H1 (cell line): ENCODE measurements around the gene PGF.

Experiments
- CHD2 ChIP-seq: IDR thresholded peaks from 2 replicates; pipeline ENCODE4 v1.6.1; 2012; ENCODE audit warnings: low read length, improper control_type of control experiment
- NRF1 ChIP-seq: IDR thresholded peaks from 2 replicates; pipeline ENCODE4 v1.6.1; 2011; ENCODE audit warnings: mild to moderate bottlenecking, low read depth, low read length, improper control_type of control experiment
- RAD21 ChIP-seq, 2 experiments: IDR thresholded peaks in 1 of 2; conservative IDR thresholded peaks in 1 of 2; 2 replicates each; pipeline ENCODE4 v1.6.1; 2011; ENCODE audit warnings: low read depth in 2 of 2, low read length in 2 of 2, improper control_type of control experiment in 1 of 2, inconsistent platforms in 1 of 2, mild to moderate bottlenecking in 1 of 2, moderate library complexity in 1 of 2
- RFX5 ChIP-seq: IDR thresholded peaks from 2 replicates; pipeline ENCODE4 v1.6.1; 2011; ENCODE audit warnings: low read depth, low read length, improper control_type of control experiment, borderline replicate concordance
- YY1 ChIP-seq: IDR thresholded peaks from 2 replicates; pipeline ENCODE4 v1.6.1; 2011; ENCODE audit warnings: low read depth, mild to moderate bottlenecking, low read length
- TF ChIP-seq, protein P1 (sequence below), 3 experiments: IDR thresholded peaks; 1 replicate in 2 of 3; 2 replicates in 1 of 3; pipeline versions ENCODE4 v1.5.1 to v1.6.1; 2011; ENCODE audit warnings: low read length in 3 of 3, mild to moderate bottlenecking in 3 of 3, inconsistent platforms in 2 of 3, low read depth in 1 of 3, moderate library complexity in 1 of 3; ENCODE audit not compliant: insufficient read depth in 1 of 3; ENCODE audit errors: control extremely low read depth in 1 of 3

DNA sequence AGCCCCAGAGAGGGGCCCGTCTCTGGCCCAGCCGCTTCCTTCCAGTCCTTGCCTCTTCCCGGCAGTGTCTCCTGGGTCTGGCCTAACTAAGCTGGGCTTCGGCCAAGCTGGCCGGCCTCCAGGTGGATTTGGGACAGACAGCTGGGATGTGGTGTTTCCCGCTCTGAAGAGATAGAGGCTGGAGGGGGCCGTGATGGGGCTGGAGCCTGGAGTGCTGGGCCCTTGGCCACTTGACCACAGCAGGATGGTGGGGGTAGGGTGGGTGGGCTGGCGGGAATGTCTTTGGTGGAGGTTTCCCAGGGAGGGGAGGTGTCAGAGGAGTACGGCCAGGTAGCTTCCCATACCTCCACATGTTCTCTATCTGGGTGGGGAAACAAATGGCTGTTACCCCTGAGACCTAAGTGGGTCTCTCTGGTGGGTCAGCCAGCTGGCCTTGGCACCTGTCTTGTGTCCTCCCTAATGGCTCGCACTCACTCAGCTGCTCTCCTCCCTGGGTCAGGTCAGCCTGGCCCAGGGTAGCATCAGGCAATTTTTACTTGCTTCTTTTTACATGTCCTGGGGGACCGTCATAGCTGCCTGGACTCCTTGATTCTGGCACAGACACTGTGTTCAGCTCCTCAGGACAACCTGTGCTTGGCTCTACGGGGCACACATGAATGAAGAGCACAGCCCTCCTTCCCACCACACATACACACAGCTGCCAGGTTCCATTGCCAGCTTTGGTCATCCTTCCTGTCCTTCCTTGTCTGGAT lies 19.8 kb upstream of the PGF start:
- TF ChIP-seq RAD21 (IDR thresholded peaks at IDR 0.05 in 1 of 2, conservative IDR thresholded peaks at IDR 0.05 in 1 of 2; ENCODE audit: low read depth in 2 of 2, low read length in 2 of 2), result no peak
- TF ChIP-seq CHD2, result no peak
- TF ChIP-seq, protein P1, sequence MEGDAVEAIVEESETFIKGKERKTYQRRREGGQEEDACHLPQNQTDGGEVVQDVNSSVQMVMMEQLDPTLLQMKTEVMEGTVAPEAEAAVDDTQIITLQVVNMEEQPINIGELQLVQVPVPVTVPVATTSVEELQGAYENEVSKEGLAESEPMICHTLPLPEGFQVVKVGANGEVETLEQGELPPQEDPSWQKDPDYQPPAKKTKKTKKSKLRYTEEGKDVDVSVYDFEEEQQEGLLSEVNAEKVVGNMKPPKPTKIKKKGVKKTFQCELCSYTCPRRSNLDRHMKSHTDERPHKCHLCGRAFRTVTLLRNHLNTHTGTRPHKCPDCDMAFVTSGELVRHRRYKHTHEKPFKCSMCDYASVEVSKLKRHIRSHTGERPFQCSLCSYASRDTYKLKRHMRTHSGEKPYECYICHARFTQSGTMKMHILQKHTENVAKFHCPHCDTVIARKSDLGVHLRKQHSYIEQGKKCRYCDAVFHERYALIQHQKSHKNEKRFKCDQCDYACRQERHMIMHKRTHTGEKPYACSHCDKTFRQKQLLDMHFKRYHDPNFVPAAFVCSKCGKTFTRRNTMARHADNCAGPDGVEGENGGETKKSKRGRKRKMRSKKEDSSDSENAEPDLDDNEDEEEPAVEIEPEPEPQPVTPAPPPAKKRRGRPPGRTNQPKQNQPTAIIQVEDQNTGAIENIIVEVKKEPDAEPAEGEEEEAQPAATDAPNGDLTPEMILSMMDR (IDR thresholded peaks at IDR 0.05; ENCODE audit: control extremely low read depth in 1 of 3, insufficient read depth in 1 of 3, low read depth in 1 of 3, low read length in 3 of 3), result no peak
- TF ChIP-seq NRF1, result no peak
- TF ChIP-seq YY1, result no peak
- no peak for TF ChIP-seq RFX5
